H9 (cell line): ENCODE results near the gene PLEKHM3. TPM values are rescaled to one million over a fixed set of nuclear protein-coding genes. Genes with fewer than 3 reads are reported as not detected.

ENCODE experiments used
- DNase-seq: peaks from one replicate; pipeline ENCODE4 v3.0.0-alpha.2; 2017
- H2AFZ ChIP-seq: one replicate; pipeline ENCODE4 v1.6.1; 2013; ENCODE audit warnings: mild to moderate bottlenecking, low read length, control low read depth, moderate library complexity
- H2AK5ac ChIP-seq: 2 replicates; pipeline ENCODE4 v1.6.1; 2013; ENCODE audit warnings: low read length, control low read depth, mixed read lengths; ENCODE audit not compliant: insufficient read length
- H2BK120ac ChIP-seq: one replicate; pipeline ENCODE4 v1.6.1; 2013; ENCODE audit warnings: low read depth, mild to moderate bottlenecking, low read length, control low read depth, inconsistent platforms; ENCODE audit not compliant: poor library complexity, severe bottlenecking
- H2BK12ac ChIP-seq: 2 replicates; pipeline ENCODE4 v1.6.1; 2013; ENCODE audit warnings: low read length, control low read depth, mixed read lengths, low read depth; ENCODE audit not compliant: insufficient read length
- H2BK15ac ChIP-seq: 2 replicates; pipeline ENCODE4 v1.6.1; 2013; ENCODE audit warnings: low read depth, low read length, control low read depth
- H2BK20ac ChIP-seq: one replicate; pipeline ENCODE4 v1.6.1; 2013; ENCODE audit warnings: low read depth, mild to moderate bottlenecking, low read length, control low read depth, inconsistent platforms; ENCODE audit not compliant: poor library complexity, severe bottlenecking
- H2BK5ac ChIP-seq: 2 replicates; pipeline ENCODE4 v1.6.1; 2013; ENCODE audit warnings: low read length, control low read depth, mixed read lengths; ENCODE audit not compliant: insufficient read length
- H3K14ac ChIP-seq: 2 replicates; pipeline ENCODE4 v1.6.1; 2013; ENCODE audit warnings: low read length, control low read depth; ENCODE audit not compliant: insufficient read depth
- H3K18ac ChIP-seq: 2 replicates; pipeline ENCODE4 v1.6.1; 2013; ENCODE audit warnings: low read depth, mild to moderate bottlenecking, mixed read lengths, low read length, control low read depth; ENCODE audit not compliant: insufficient read length
- H3K23ac ChIP-seq: 2 replicates; pipeline ENCODE4 v1.6.1; 2013; ENCODE audit warnings: low read length, control low read depth, mixed read lengths, low read depth; ENCODE audit not compliant: insufficient read length
- H3K23me2 ChIP-seq: 2 replicates; pipeline ENCODE4 v1.6.1; 2013; ENCODE audit warnings: low read depth, mild to moderate bottlenecking, mixed read lengths, low read length, control low read depth; ENCODE audit not compliant: insufficient read length, poor library complexity, severe bottlenecking
- H3K27ac ChIP-seq: 2 replicates; pipeline ENCODE4 v1.5.1; 2013; ENCODE audit warnings: low read length, control low read depth, mixed read lengths, low read depth; ENCODE audit not compliant: insufficient read length
- H3K27me3 ChIP-seq: 2 replicates; pipeline ENCODE4 v1.6.1; 2013; ENCODE audit warnings: low read length, control low read depth, inconsistent platforms; ENCODE audit not compliant: insufficient read depth
- H3K4ac ChIP-seq: 2 replicates; pipeline ENCODE4 v1.6.1; 2013; ENCODE audit warnings: low read depth, mild to moderate bottlenecking, control low read depth, inconsistent platforms, low read length, moderate library complexity
- H3K4me1 ChIP-seq: 2 replicates; pipeline ENCODE4 v1.6.1; 2013; ENCODE audit warnings: low read length, control low read depth, inconsistent platforms; ENCODE audit not compliant: insufficient read depth
- H3K4me2 ChIP-seq: 2 replicates; pipeline ENCODE4 v1.6.1; 2013; ENCODE audit warnings: low read length, control low read depth, mixed read lengths; ENCODE audit not compliant: insufficient read length, insufficient read depth
- H3K56ac ChIP-seq: 2 replicates; pipeline ENCODE4 v1.6.1; 2013; ENCODE audit warnings: low read depth, mild to moderate bottlenecking, mixed read lengths, low read length, control low read depth; ENCODE audit not compliant: insufficient read length
- H3K79me1 ChIP-seq: 2 replicates; pipeline ENCODE4 v1.6.1; 2013; ENCODE audit warnings: low read depth, mild to moderate bottlenecking, moderate library complexity, low read length, control low read depth, inconsistent platforms; ENCODE audit not compliant: insufficient read depth, poor library complexity, severe bottlenecking
- H3K79me2 ChIP-seq: 2 replicates; pipeline ENCODE4 v1.6.1; 2013; ENCODE audit warnings: low read length, control low read depth, inconsistent platforms; ENCODE audit not compliant: insufficient read depth
- H3K9ac ChIP-seq: 2 replicates; pipeline ENCODE4 v1.6.1; 2013; ENCODE audit warnings: low read length, control low read depth, mixed read lengths; ENCODE audit not compliant: insufficient read length; ENCODE audit errors: extremely low read depth
- H3K9me3 ChIP-seq: one replicate; pipeline ENCODE4 v1.6.1; 2013; ENCODE audit warnings: low read depth, low read length, inconsistent platforms; ENCODE audit not compliant: control insufficient read depth
- H3T11ph ChIP-seq: one replicate; pipeline ENCODE4 v1.6.1; 2013; ENCODE audit warnings: mild to moderate bottlenecking, low read length, control low read depth, inconsistent platforms
- H4K20me1 ChIP-seq: one replicate; pipeline ENCODE4 v1.6.1; 2013; ENCODE audit not compliant: control insufficient read depth, insufficient read length, insufficient read depth
- H4K5ac ChIP-seq: 2 replicates; pipeline ENCODE4 v1.6.1; 2013; ENCODE audit warnings: low read depth, mild to moderate bottlenecking, mixed read lengths, low read length, control low read depth; ENCODE audit not compliant: insufficient read length
- H4K8ac ChIP-seq: replicated peaks from 2 replicates; pipeline ENCODE4 v1.6.1; 2013; ENCODE audit warnings: low read length, control low read depth, mixed read lengths, low read depth; ENCODE audit not compliant: insufficient read length
- H4K91ac ChIP-seq: 2 replicates; pipeline ENCODE4 v1.6.1; 2013; ENCODE audit warnings: low read depth, mild to moderate bottlenecking, moderate library complexity, mixed read lengths, low read length, control low read depth; ENCODE audit not compliant: insufficient read length
- H3K27ac Mint-ChIP-seq, 3 experiments: 2 replicates in 2 of 3; 3 replicates in 1 of 3; pipeline ENCODE4 v1.8.0; 2020 to 2021; ENCODE audit warnings: mixed read lengths in 3 of 3, mild to moderate bottlenecking in 1 of 3, moderate library complexity in 1 of 3
- H3K27me3 Mint-ChIP-seq: 2 replicates; pipeline ENCODE4 v1.8.0; 2021; ENCODE audit warnings: low read depth, mild to moderate bottlenecking, moderate library complexity, mixed read lengths
- H3K36me3 Mint-ChIP-seq, 3 experiments: 2 replicates in 2 of 3; 3 replicates in 1 of 3; pipeline ENCODE4 v1.8.0; 2020 to 2021; ENCODE audit warnings: low read depth in 3 of 3, mixed read lengths in 3 of 3; ENCODE audit not compliant: insufficient read depth in 1 of 3
- H3K4me1 Mint-ChIP-seq, 2 experiments: 2 replicates each; pipeline ENCODE4 v1.8.0; 2020; ENCODE audit warnings: mixed read lengths in 2 of 2
- H3K4me3 Mint-ChIP-seq, 2 experiments: 2 replicates in 1 of 2; 3 replicates in 1 of 2; pipeline ENCODE4 v1.8.0; 2020 to 2021; ENCODE audit warnings: mild to moderate bottlenecking in 2 of 2, mixed read lengths in 2 of 2, moderate library complexity in 1 of 2
- H3K9me3 Mint-ChIP-seq, 2 experiments: 2 replicates in 1 of 2; 3 replicates in 1 of 2; pipeline ENCODE4 v1.8.0; 2020; ENCODE audit warnings: mild to moderate bottlenecking in 2 of 2, mixed read lengths in 2 of 2, moderate library complexity in 1 of 2
- CTCF ChIP-seq: fragments of 200-600 bp; sonication (generic); conservative IDR thresholded peaks from 3 replicates; pipeline ENCODE4 v1.8.0; 2021; ENCODE audit warnings: antibody characterized with exemption, mild to moderate bottlenecking
- total RNA-seq: library from RNA; stranded (reverse); gene quantifications from 2 replicates; pipeline ENCODE4 v1.2.1, GENCODE V29; 2021

PLEKHM3 gene
- total RNA-seq, 1 experiment from 2014 or later, result 7.5 TPM

GRCh38 chr2:207881902-207882301 is 143.4 kb downstream of the PLEKHM3 start:
- Histone ChIP-seq H3K4me1 (no peaks in the 10 kb centered on the region), H3K9ac (no peak overlapping the region), H2BK12ac (no peak overlapping the region), H3K27me3 (no peaks in the 10 kb centered on the region), H3K27ac (no peak overlapping the region), H3K79me2 (no peaks in the 10 kb centered on the region), H4K91ac (no peak overlapping the region), H3K9me3 (no peaks in the 10 kb centered on the region), H2AFZ (no peak overlapping the region), H2BK5ac (no peak overlapping the region), H2AK5ac (no peak overlapping the region), H2BK20ac (no peak overlapping the region), H3K4ac (no peak overlapping the region), H3K14ac (no peak overlapping the region), H4K5ac (no peak overlapping the region), H4K8ac (no peak overlapping the region), H3T11ph (no peak overlapping the region), H3K23me2 (no peaks in the 10 kb centered on the region), H3K4me2 (no peak overlapping the region), H3K23ac (no peak overlapping the region), H3K56ac (no peak overlapping the region), H2BK15ac (no peak overlapping the region), H4K20me1 (no peaks in the 10 kb centered on the region), H3K79me1 (no peaks in the 10 kb centered on the region), H3K18ac (no peak overlapping the region), H2BK120ac (no peak overlapping the region)
- H3K36me3 Mint-ChIP-seq, result no peaks in the 10 kb centered on the region
- H3K27me3 Mint-ChIP-seq, result no peaks in the 10 kb centered on the region
- no peak overlapping the region for H3K4me3 Mint-ChIP-seq
- peak overlapping the region in 2 of 3 experiments; percentile 84 to 90; a peak in 3 of 7 replicates for H3K27ac Mint-ChIP-seq
- no peaks in the 10 kb centered on the region for H3K9me3 Mint-ChIP-seq
- H3K4me1 Mint-ChIP-seq, result peaks cover 16 to 18% of the 10 kb centered on the region in 2 experiments
- DNase-seq, result no peak
- no peak for TF ChIP-seq CTCF
